ENCODE data around the gene MYMK.

The MYMK gene

DNA sequence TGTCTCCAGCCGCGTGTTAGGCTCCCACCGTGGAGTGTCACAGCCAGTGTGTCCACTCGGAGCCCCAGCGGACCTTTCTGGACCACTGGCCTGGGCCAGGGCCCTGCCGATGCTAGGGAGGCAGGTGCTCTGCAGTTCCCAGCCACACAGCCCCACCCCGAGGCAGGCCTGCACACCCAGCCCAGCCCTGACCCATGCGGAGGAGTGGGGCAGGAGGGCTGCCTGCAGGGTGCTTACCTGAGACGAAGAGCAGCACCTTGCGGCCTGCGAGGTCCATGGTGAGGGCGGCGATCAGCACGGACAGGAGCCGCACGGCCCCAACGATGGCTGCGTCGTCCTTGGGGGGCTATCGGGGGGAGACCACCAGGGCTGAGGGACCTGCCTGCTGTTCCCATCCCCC, 51.0 kb downstream of the MYMK start:
- H3K9me3 Mint-ChIP-seq: no peaks in the 10 kb centered on the region
- no peak overlapping the region for H3K27ac Mint-ChIP-seq
- no peaks in the 10 kb centered on the region for H3K4me1 Mint-ChIP-seq
- no peaks in the 10 kb centered on the region for H3K36me3 Mint-ChIP-seq (ENCODE audit: low read depth)
- H3K4me3 Mint-ChIP-seq: no peak overlapping the region
- TF ChIP-seq, protein P1, sequence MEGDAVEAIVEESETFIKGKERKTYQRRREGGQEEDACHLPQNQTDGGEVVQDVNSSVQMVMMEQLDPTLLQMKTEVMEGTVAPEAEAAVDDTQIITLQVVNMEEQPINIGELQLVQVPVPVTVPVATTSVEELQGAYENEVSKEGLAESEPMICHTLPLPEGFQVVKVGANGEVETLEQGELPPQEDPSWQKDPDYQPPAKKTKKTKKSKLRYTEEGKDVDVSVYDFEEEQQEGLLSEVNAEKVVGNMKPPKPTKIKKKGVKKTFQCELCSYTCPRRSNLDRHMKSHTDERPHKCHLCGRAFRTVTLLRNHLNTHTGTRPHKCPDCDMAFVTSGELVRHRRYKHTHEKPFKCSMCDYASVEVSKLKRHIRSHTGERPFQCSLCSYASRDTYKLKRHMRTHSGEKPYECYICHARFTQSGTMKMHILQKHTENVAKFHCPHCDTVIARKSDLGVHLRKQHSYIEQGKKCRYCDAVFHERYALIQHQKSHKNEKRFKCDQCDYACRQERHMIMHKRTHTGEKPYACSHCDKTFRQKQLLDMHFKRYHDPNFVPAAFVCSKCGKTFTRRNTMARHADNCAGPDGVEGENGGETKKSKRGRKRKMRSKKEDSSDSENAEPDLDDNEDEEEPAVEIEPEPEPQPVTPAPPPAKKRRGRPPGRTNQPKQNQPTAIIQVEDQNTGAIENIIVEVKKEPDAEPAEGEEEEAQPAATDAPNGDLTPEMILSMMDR (IDR thresholded peaks at IDR 0.05; ENCODE audit: unreplicated experiment in 3 of 3): no peak
- no peaks in the 10 kb centered on the region for H3K27me3 Mint-ChIP-seq (ENCODE audit: low read depth)

GRCh38 chr9:133472753-133473378, 51.9 kb downstream of the MYMK start:
- TF ChIP-seq, protein P1 (IDR thresholded peaks at IDR 0.05; ENCODE audit: unreplicated experiment in 3 of 3): no peak
- Mint-ChIP-seq H3K27ac (no peak overlapping the region), H3K4me3 (no peak overlapping the region), H3K36me3 (ENCODE audit: low read depth) (no peaks in the 10 kb centered on the region), H3K27me3 (ENCODE audit: low read depth) (no peaks in the 10 kb centered on the region), H3K4me1 (no peaks in the 10 kb centered on the region), H3K9me3 (no peaks in the 10 kb centered on the region)

DNA sequence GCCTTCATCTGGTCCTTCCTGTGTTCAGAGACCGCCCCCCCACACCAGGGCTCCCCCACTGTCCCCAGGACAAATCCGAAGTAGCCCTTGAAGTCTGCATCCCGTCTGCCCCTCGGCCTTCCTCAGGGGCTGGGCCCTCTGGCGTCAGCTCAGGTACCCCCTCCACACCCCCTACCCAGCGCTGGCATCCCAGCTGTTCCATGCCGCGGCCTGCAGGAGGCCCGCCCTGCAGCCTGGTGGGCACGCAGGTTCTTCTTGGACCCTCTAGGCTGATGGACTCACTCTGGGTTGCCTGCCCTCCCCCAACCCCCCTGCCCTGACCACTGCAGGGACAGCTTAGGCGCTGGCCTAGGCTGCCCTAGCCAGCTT, 52.5 kb downstream of the MYMK start:
- H3K27me3 Mint-ChIP-seq (ENCODE audit: low read depth): no peaks in the 10 kb centered on the region
- no peaks in the 10 kb centered on the region for H3K9me3 Mint-ChIP-seq
- no peaks in the 10 kb centered on the region for H3K4me1 Mint-ChIP-seq
- TF ChIP-seq, protein P1 (IDR thresholded peaks at IDR 0.05; ENCODE audit: unreplicated experiment in 3 of 3): no peak
- no peaks in the 10 kb centered on the region for H3K36me3 Mint-ChIP-seq (ENCODE audit: low read depth)
- no peak overlapping the region for H3K4me3 Mint-ChIP-seq
- no peak overlapping the region for H3K27ac Mint-ChIP-seq

DNA sequence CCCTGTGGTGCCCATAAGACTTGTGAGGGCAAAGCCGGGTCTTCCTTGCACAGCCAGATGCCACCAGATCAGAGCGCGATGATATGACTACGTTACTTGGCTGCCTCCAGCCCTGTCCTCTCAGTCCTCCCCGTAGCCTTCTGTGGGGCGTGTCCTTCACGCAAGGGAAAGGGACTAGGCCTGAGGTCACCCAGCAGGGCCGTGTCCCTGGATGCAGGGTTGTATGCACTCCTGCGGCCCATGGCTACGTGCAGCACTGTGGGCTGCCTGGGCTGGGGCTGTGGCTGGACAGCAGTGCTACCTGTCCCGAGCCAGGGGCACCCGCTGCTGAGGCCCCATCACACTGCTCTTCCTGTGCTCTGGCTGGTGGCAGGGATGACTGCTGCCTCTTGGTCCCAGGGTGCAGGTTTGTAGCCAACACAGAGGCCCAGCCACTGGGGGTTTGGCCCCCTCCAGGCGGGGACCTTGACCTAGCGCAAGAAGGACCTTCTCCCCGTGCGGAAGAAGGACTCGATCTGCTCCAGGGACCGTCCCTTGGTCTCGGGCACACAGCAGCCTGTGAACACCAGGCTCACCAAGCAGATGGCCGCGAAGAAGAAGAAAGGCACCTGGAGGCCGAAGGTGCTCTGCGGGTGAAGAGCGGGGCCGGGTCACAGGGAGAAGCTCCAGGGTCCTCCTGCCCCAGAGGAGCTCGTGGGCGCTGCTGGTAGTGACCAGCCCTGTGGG, 53.0 kb downstream of the MYMK start:
- no peak overlapping the region for H3K27ac Mint-ChIP-seq
- no peaks in the 10 kb centered on the region for H3K27me3 Mint-ChIP-seq (ENCODE audit: low read depth)
- no peak overlapping the region for H3K4me3 Mint-ChIP-seq
- no peaks in the 10 kb centered on the region for H3K4me1 Mint-ChIP-seq
- TF ChIP-seq, protein P1 (IDR thresholded peaks at IDR 0.05; ENCODE audit: unreplicated experiment in 3 of 3): no peak
- H3K9me3 Mint-ChIP-seq: no peaks in the 10 kb centered on the region
- H3K36me3 Mint-ChIP-seq (ENCODE audit: low read depth): no peaks in the 10 kb centered on the region

GRCh38 chr9:133470988-133471387, 53.8 kb downstream of the MYMK start:
- no peaks in the 10 kb centered on the region for H3K27me3 Mint-ChIP-seq (ENCODE audit: low read depth)
- TF ChIP-seq, protein P1 (IDR thresholded peaks at IDR 0.05; ENCODE audit: unreplicated experiment in 3 of 3): no peak
- no peaks in the 10 kb centered on the region for H3K4me1 Mint-ChIP-seq
- H3K4me3 Mint-ChIP-seq: no peak overlapping the region
- no peak overlapping the region for H3K27ac Mint-ChIP-seq
- no peaks in the 10 kb centered on the region for H3K9me3 Mint-ChIP-seq
- H3K36me3 Mint-ChIP-seq (ENCODE audit: low read depth): peaks cover 4% of the 10 kb centered on the region

DNA sequence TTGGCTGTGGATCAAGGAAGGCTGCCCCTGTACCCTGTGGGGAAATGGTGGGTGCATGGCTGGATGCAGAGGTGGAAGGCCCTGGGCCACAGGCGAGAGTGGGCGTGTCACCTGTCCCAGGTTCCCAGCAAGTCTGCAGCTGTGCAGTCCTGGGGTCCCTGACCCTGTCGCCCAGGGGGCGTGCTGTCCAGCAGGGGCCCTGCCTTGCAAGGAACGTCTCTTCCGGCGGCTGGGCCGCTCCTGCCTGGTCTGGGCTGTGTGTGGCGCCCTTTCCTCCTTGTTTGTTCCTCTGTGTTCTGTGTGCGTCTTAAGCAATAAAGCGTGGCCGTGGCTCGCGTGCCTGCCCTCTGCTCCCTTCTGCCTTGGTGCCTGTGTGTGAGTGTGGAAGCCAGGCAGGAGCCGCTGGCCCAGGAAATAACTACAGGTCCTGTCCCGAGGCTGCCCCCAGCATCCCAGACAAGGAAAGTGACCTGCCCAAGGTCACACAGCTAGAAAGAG, 54.3 kb downstream of the MYMK start:
- TF ChIP-seq, protein P1 (IDR thresholded peaks at IDR 0.05; ENCODE audit: unreplicated experiment in 3 of 3): no peak
- no peaks in the 10 kb centered on the region for H3K27me3 Mint-ChIP-seq (ENCODE audit: low read depth)
- no peak overlapping the region for H3K27ac Mint-ChIP-seq
- no peak overlapping the region for H3K4me3 Mint-ChIP-seq
- no peaks in the 10 kb centered on the region for H3K4me1 Mint-ChIP-seq
- H3K9me3 Mint-ChIP-seq: no peaks in the 10 kb centered on the region
- peaks cover 7% of the 10 kb centered on the region for H3K36me3 Mint-ChIP-seq (ENCODE audit: low read depth)

Data from nephron (organoid).